ENCODE measurements around the gene PCBP4. TPM values are rescaled to one million over a fixed set of nuclear protein-coding genes. Genes with fewer than 3 reads are reported as not detected.
"Not testable (repeated sequence)": the region's sequence is repeated elsewhere in the genome, so short reads cannot be mapped to it uniquely, and the experiment has no call there.

PCBP4 gene
- total RNA-seq, 1 donor from 2014 or later, result 37.1 TPM

DNA sequence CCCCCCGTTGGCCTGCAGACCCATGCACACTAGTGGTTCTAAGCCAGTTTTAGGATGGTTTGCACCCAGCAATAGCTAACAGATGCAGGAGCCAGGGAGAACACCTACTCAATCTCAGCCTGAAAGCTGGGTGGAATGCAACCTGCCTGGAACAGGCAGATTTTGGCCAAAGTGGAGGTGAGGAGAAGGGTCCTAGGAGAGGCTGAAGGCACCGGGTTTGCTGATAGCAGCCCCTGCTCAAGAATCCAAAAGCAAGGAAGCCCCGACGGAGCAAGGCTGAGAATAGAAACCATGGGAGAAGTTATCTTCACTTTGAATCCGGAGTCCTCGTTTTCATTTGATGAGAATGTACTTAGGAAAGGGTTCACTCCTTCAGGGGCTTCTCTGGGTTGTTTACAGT, 35.5 kb downstream of the PCBP4 start:
- TF ChIP-seq, protein P1, sequence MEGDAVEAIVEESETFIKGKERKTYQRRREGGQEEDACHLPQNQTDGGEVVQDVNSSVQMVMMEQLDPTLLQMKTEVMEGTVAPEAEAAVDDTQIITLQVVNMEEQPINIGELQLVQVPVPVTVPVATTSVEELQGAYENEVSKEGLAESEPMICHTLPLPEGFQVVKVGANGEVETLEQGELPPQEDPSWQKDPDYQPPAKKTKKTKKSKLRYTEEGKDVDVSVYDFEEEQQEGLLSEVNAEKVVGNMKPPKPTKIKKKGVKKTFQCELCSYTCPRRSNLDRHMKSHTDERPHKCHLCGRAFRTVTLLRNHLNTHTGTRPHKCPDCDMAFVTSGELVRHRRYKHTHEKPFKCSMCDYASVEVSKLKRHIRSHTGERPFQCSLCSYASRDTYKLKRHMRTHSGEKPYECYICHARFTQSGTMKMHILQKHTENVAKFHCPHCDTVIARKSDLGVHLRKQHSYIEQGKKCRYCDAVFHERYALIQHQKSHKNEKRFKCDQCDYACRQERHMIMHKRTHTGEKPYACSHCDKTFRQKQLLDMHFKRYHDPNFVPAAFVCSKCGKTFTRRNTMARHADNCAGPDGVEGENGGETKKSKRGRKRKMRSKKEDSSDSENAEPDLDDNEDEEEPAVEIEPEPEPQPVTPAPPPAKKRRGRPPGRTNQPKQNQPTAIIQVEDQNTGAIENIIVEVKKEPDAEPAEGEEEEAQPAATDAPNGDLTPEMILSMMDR (IDR thresholded peaks at IDR 0.05), result no peak
- H3K4me1 ChIP-seq, result no peaks in the 10 kb centered on the region
- H3K27me3 ChIP-seq, result no peaks in the 10 kb centered on the region
- H3K36me3 ChIP-seq, result peaks cover 44% of the 10 kb centered on the region
- DNase-seq (no peak), ATAC-seq (no peak)
- intact Hi-C loops (cut with DNase I), result no loop called here
- H3K9me3 ChIP-seq, result no peaks in the 10 kb centered on the region
- no peak overlapping the region for H3K27ac ChIP-seq
- no peak overlapping the region for H3K4me3 ChIP-seq

DNA sequence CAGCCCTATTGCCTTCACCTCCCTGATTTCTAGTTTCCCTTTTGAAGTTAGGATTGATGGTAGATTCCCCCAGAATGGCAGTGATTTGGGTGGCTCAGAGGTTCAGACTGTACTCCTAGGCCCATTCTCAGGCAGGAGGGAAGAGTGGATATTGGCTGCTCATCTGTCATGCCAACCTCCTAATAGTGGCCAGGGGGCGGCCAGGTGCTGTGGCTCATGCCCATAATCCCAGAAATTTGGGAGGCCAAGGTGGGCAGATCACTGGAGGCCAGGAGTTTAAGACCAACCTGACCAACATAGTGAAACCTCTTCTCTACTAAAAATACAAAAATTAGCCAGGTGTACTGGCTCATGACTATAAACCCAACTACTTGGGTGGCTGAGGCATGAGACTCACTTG, 36.8 kb downstream of the PCBP4 start:
- H3K27me3 ChIP-seq, result no peaks in the 10 kb centered on the region
- intact Hi-C loops (cut with DNase I), result no loop called here
- H3K4me1 ChIP-seq, result no peaks in the 10 kb centered on the region
- DNase-seq (no peak), ATAC-seq (no peak)
- H3K36me3 ChIP-seq, result peaks cover 30% of the 10 kb centered on the region
- H3K9me3 ChIP-seq, result no peaks in the 10 kb centered on the region
- TF ChIP-seq, protein P1 (IDR thresholded peaks at IDR 0.05), result no peak
- H3K4me3 ChIP-seq, result no peak overlapping the region
- H3K27ac ChIP-seq, result no peak overlapping the region

DNA sequence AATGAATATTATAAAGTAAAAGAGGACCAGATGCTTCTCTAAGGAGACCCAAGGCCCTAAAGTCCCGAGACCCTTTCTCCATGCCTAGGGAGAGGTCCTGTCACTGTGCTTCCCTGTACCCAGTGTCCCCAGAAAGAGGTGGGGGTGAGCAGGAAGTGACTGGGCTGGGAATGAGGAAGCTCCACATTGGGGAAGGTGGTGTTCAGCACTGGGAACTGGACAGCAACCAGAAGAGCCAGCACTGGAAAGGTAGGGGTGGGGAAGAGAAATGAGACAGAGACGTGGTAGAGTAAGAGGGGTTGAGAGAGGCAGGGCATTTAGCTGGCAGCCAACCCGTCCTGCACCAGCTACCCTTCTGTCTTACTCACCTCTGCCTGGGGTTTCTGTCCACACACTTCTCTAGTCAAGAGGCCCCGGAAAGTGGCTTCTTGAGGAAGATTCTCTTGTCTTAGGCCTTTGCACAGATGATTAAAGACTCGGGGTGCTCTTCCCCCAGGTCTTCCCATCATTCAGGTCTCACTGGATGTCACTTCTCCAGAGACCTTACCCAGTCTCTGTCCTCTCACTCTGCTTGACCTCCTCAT, 37.7 kb downstream of the PCBP4 start:
- ATAC-seq (peak; percentile 70), DNase-seq (no peak)
- Histone ChIP-seq H3K27ac (no peak overlapping the region), H3K27me3 (no peaks in the 10 kb centered on the region), H3K36me3 (peaks cover 21% of the 10 kb centered on the region), H3K4me1 (no peaks in the 10 kb centered on the region), H3K9me3 (no peaks in the 10 kb centered on the region), H3K4me3 (no peak overlapping the region)
- TF ChIP-seq, protein P1 (IDR thresholded peaks at IDR 0.05), result no peak
- intact Hi-C loops (cut with DNase I), result no loop called here

DNA sequence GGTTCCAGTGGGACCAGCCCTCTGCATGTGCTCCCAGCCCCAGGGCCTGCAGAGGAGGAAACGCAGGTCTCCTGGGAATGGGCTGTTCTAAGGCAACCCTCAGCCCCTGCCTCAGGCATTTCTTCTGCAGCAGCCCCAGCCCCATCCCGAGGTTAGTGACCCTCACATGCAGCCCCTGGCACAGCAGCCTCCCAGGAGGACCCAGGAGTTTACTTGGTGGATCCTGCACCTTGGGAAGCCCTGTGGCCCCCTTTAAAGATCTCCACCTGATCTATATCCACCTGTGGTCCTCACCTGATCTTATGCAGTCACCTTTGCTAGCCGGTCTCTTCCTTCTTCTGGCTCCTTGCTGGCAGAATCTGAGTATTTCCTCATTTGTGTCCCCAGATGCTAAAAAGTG, 38.3 kb downstream of the PCBP4 start:
- H3K9me3 ChIP-seq; H3K4me3 ChIP-seq; H3K27me3 ChIP-seq; DNase-seq; H3K27ac ChIP-seq; H3K4me1 ChIP-seq; intact Hi-C loops (cut with DNase I): not testable (repeated sequence)
- peak; percentile 16 for ATAC-seq
- peaks cover 16% of the 10 kb centered on the region for H3K36me3 ChIP-seq

DNA sequence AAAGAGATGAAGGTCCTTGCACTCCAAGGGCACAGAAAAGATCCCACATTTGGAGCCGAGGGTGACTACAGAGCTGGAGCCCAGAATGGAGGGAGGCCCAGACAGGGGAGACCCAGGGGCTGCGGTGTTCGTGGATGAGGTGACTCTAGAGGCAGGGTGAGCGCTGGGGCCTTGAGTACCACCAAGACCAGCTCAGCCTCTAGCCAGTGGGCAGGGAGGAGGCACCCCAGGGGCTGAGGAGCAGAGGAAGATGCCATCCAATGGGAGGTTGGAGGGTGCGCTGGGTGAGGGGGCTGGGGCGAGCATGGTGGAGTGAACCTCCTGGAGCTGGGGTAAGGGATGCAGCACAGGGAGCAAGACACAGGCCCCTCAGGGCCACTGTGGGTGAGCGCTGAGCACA, 38.8 kb downstream of the PCBP4 start:
- peaks cover 10% of the 10 kb centered on the region for H3K36me3 ChIP-seq
- H3K9me3 ChIP-seq, result no peaks in the 10 kb centered on the region
- H3K4me3 ChIP-seq, result no peak overlapping the region
- ATAC-seq, result peak; percentile 20
- H3K27me3 ChIP-seq, result no peaks in the 10 kb centered on the region
- TF ChIP-seq, protein P1 (IDR thresholded peaks at IDR 0.05), result no peak
- DNase-seq, result no peak
- intact Hi-C loops (cut with DNase I), result no loop called here
- no peaks in the 10 kb centered on the region for H3K4me1 ChIP-seq
- no peak overlapping the region for H3K27ac ChIP-seq

DNA sequence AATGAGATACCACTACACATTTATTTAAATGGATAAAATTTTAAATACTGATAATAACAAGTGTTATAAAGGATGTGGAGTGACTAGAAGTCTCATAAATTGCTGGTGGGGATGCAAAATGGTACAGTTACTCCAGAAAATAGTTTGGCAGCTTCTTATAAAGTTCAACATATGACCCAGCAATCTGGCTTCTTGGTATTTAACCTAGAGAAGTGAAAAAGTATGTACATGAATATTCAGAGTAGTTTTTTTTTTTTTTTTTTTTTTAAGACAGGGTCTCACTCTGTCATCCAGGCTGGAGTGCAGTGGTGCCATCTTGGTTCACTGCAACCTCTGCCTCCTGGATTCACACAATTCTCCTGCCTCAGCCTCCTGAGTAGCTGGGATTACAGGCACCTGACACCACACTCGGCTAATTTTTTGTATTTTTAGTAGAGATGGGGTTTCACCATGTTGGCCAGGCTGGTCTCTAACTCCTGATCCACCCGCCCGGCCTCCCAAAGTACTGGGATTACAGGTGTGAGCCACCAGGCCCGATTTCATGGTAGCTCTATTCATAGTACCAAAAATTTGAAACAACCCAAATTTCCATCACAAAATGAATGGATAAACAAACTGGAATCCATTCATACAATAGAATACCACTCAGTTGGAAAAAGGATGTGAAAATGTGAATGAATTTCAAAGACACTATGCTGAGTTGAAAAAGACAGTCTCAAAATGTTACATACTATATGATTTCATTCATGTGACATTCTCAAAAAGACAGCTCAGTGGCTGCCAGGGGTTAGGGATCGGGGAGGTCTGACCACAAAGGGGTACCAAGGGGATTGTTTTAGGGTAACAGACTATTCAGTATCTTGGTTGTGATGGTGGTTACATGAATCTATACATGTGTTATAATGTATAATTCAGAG, 39.9 kb downstream of the PCBP4 start:
- ATAC-seq (no peak), DNase-seq (no peak)
- intact Hi-C loops (cut with DNase I), result no loop called here
- no peak overlapping the region for H3K4me3 ChIP-seq
- no peak overlapping the region for H3K27ac ChIP-seq
- no peaks in the 10 kb centered on the region for H3K36me3 ChIP-seq
- TF ChIP-seq, protein P1 (IDR thresholded peaks at IDR 0.05), result no peak
- H3K9me3 ChIP-seq, result no peaks in the 10 kb centered on the region
- no peaks in the 10 kb centered on the region for H3K27me3 ChIP-seq
- no peaks in the 10 kb centered on the region for H3K4me1 ChIP-seq
